GM23248 (cell line): ENCODE data around the gene NAXD. TPM values are rescaled to one million over a fixed set of nuclear protein-coding genes. Genes with fewer than 3 reads are reported as not detected.

Experiments used
- DNase-seq: peaks from one replicate; pipeline ENCODE4 v3.0.0-alpha.2; 2015
- H2AFZ ChIP-seq: fragments of 200-600 bp; sonication (generic); 2 replicates; pipeline ENCODE4 v1.6.1; 2016; ENCODE audit warnings: antibody characterized with exemption
- H3F3A ChIP-seq: fragments of 200-600 bp; sonication (generic); 2 replicates; pipeline ENCODE4 v1.6.1; 2016; ENCODE audit warnings: mild to moderate bottlenecking, antibody characterized with exemption, mixed run types; ENCODE audit not compliant: insufficient read depth
- H3K27ac ChIP-seq: fragments of 200-600 bp; sonication (generic); 2 replicates; pipeline ENCODE4 v1.5.1; 2016; ENCODE audit warnings: mild to moderate bottlenecking
- H3K27me3 ChIP-seq: fragments of 200-600 bp; sonication (generic); replicated peaks from 2 replicates; pipeline ENCODE4 v1.6.1; 2016; ENCODE audit warnings: mild to moderate bottlenecking; ENCODE audit not compliant: insufficient read depth
- H3K36me3 ChIP-seq: fragments of 200-600 bp; sonication (generic); 2 replicates; pipeline ENCODE4 v1.6.1; 2016; ENCODE audit warnings: low read depth, mild to moderate bottlenecking
- H3K4me1 ChIP-seq: fragments of 200-600 bp; sonication (generic); 2 replicates; pipeline ENCODE4 v1.6.1; 2016; ENCODE audit warnings: mild to moderate bottlenecking; ENCODE audit not compliant: insufficient read depth
- H3K4me2 ChIP-seq: fragments of 200-600 bp; sonication (generic); one replicate; pipeline ENCODE4 v1.6.1; 2016; ENCODE audit warnings: mild to moderate bottlenecking; ENCODE audit not compliant: unreplicated experiment
- H3K4me3 ChIP-seq: fragments of 200-600 bp; sonication (generic); 2 replicates; pipeline ENCODE4 v1.5.1; 2016; ENCODE audit warnings: mild to moderate bottlenecking
- H3K79me2 ChIP-seq: fragments of 200-600 bp; sonication (generic); 2 replicates; pipeline ENCODE4 v1.6.1; 2016; ENCODE audit warnings: mild to moderate bottlenecking; ENCODE audit not compliant: insufficient read depth
- H3K9ac ChIP-seq: fragments of 200-600 bp; sonication (generic); 2 replicates; pipeline ENCODE4 v1.6.1; 2016; ENCODE audit warnings: mild to moderate bottlenecking
- H3K9me2 ChIP-seq: fragments of 200-600 bp; sonication (generic); 2 replicates; pipeline ENCODE4 v1.6.1; 2016; ENCODE audit warnings: mixed run types, mild to moderate bottlenecking, moderate library complexity; ENCODE audit not compliant: insufficient read depth
- H3K9me3 ChIP-seq: fragments of 200-600 bp; sonication (generic); one replicate; pipeline ENCODE4 v1.6.1; 2017; ENCODE audit warnings: low read depth
- H4K20me1 ChIP-seq: fragments of 200-600 bp; sonication (generic); 2 replicates; pipeline ENCODE4 v1.6.0; 2016; ENCODE audit not compliant: insufficient read depth
- EZH2 ChIP-seq: fragments of 200-600 bp; sonication (generic); IDR thresholded peaks from 2 replicates; pipeline ENCODE4 v1.6.1; 2018; ENCODE audit warnings: antibody characterized with exemption, mild to moderate bottlenecking; ENCODE audit not compliant: insufficient read depth, poor library complexity, severe bottlenecking
- EZH2phosphoT487 ChIP-seq: fragments of 200-600 bp; sonication (generic); IDR thresholded peaks from 2 replicates; pipeline ENCODE4 v1.6.1; 2018; ENCODE audit warnings: antibody characterized with exemption, moderate library complexity, mild to moderate bottlenecking, low read depth; ENCODE audit not compliant: insufficient read depth
- WGBS, 2 experiments: methylation state at CpG; one replicate each; pipeline ENCODE4 v1.1.6; 2015 to 2017; ENCODE audit warnings: low lambda C conversion rate in 2 of 2, low coverage in 1 of 2; ENCODE audit errors: missing lambda C conversion rate in 2 of 2; 5-methylcytosine and 5-hydroxymethylcytosine counted together
- in situ Hi-C: fragments of 300-500 bp; cut with MboI; formaldehyde crosslinking; loops from 2 replicates; pipeline ENCODE4 v1.15.0; 2020
- polyA plus RNA-seq: library from polyadenylated mRNA; unstranded; fragments of >200 nt; fragmentation: Nextera tagmentation; extraction: Ambion mirVana; gene quantifications from 2 replicates; pipeline ENCODE4 v1.2.1, GENCODE V29; 2016
- total RNA-seq: library from RNA; depleted of rRNA; stranded (reverse); fragments of >200 nt; shearing (Covaris generic); gene quantifications from 2 replicates; pipeline ENCODE4 v1.2.3, GENCODE V29; 2014

The NAXD gene
- total and polyA plus RNA-seq, 2 experiments from 2014 or later = 23.5 to 26.9 TPM

DNA sequence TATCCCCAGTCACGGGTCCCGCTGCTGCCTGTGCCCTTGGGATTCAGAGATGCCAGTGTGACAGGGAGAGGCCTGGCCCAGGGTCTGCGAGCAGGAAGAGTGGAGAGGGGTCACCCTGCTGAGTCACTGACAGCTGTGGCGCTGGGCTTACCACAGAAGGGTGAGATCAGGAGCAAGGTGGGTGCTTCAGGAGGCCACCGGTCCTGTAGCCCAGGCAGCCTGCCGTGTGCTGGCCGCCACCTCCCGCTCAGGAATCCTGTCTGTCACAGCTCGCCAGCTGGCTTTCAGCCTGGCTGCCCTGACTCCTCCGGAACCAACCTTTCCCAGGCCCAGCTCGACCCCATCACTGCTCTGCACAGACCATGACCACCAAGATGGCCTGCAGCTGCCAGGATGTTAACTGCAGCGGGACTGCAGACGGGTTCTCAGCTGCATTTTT lies 25.3 kb downstream of the NAXD start:
- no peak overlapping the region for H3K4me3 ChIP-seq
- no peaks in the 10 kb centered on the region for H3K9me2 ChIP-seq
- no peak overlapping the region for H3K4me2 ChIP-seq
- H3K27me3 ChIP-seq = no peaks in the 10 kb centered on the region
- no peaks in the 10 kb centered on the region for H3K4me1 ChIP-seq
- H3K9ac ChIP-seq = no peak overlapping the region
- H3K79me2 ChIP-seq = peaks cover 3% of the 10 kb centered on the region; the same call in 1 of the 2 replicates
- no peak overlapping the region for H2AFZ ChIP-seq
- in situ Hi-C loops = no loop called here
- H4K20me1 ChIP-seq = no peaks in the 10 kb centered on the region
- H3F3A ChIP-seq = peaks cover 9% of the 10 kb centered on the region
- no peak overlapping the region for H3K27ac ChIP-seq
- H3K9me3 ChIP-seq = no peaks in the 10 kb centered on the region
- TF ChIP-seq EZH2phosphoT487 = no peak
- TF ChIP-seq EZH2 = no peak
- 82% methylated on average over 13 of the region's 13 CpGs for WGBS, 2 experiments
- peaks cover 49% of the 10 kb centered on the region; the same call in 1 of the 2 replicates for H3K36me3 ChIP-seq
- DNase-seq = peak; percentile 23

DNA sequence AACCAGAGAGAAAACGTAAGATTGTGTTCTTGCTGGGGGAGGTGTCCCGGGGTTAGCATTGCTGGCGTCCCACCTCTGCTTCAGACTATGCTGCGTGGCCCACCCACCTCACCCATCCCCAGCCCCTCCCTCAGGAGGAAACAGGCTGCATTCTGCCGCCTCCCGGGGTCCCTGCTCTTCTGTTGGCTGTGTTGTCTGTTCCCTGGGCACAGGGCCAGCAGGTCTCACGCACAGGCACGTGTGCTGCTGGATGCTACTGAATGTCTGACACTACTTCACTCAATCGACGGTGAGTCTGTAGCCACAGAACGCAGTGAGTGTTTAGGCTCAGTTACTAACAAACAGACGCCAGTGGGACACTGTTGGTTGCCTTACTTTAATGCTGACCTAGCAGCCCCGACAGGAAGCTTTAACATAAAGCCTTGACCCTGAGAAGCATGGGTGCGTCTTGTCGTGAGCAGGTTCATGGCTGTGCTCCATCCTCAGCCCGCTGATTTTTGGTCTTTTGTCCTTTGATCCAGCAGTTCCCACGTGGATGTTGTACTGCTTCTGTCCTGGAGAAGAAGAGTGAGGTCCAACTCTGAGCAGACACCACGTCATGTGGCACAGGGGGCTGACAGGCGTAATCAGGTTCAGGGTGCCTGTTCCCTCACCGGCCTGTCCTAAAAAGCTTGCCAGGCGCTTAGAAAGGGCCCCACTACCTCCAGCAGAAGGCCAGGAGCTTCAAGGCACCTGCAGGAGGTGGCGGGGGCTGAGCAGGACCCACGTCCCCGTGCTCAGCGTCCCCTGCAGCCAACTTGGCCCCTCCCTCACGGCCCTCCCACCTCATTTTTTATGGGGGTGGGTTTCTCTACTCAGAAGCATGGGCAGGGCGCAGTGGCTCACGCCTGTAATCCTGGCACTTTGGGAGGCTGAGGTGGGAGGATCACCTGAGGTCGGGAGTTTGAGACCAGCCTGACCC lies 26.0 kb downstream of the NAXD start:
- peaks cover 44% of the 10 kb centered on the region; the same call in 1 of the 2 replicates for H3K36me3 ChIP-seq
- TF ChIP-seq EZH2 (no peak), EZH2phosphoT487 (no peak)
- H3K9me2 ChIP-seq = no peaks in the 10 kb centered on the region
- H3K4me1 ChIP-seq = no peaks in the 10 kb centered on the region
- H3K27me3 ChIP-seq = no peaks in the 10 kb centered on the region
- no peak overlapping the region for H3K4me3 ChIP-seq
- no peak overlapping the region for H3K9ac ChIP-seq
- no peak overlapping the region for H2AFZ ChIP-seq
- H3K4me2 ChIP-seq = no peak overlapping the region
- H3K27ac ChIP-seq = no peak overlapping the region
- WGBS, 2 experiments = 75% methylated on average over 29 of the region's 29 CpGs
- H3F3A ChIP-seq = peaks cover 9% of the 10 kb centered on the region
- no peaks in the 10 kb centered on the region for H4K20me1 ChIP-seq
- H3K9me3 ChIP-seq = no peaks in the 10 kb centered on the region
- H3K79me2 ChIP-seq = no peaks in the 10 kb centered on the region
- peak; percentile 26 for DNase-seq
- in situ Hi-C loops = no loop called here

DNA sequence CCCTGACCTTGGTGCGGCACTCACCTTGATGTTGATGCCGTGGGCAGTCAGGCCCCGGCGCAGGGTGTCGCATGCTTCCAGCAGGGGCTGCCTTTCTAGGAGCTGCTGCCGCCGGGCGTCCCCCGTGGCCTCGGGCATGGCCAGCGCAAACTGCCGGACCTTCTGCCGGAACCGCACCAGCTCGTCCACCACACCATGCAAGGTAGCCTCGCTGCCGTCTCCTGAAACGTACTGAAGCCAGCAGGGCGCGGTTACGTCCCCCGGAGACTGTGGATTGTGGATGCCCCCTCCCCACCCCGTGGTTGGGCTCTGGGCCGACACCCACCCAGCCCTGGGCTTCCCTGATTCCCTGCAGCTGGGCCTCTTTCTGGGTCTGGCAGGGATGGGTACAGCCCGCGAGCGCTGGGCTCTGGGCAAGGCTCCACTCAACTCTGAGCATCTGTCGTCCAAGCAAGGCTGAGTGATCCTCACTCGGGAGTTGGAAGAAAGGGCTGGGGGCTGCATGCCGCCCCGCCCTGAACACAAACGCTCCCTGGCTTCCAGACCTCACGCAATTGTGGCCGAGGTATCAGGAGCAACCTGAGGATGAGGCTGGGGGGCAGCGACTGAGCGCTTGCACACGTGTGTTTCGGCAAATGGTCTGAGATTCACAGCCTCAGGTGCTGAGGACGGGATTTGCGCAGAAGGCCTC lies 27.1 kb downstream of the NAXD start:
- no peaks in the 10 kb centered on the region for H4K20me1 ChIP-seq
- no peak overlapping the region for H3K9ac ChIP-seq
- no peak overlapping the region for H3K4me3 ChIP-seq
- H3K9me2 ChIP-seq = no peaks in the 10 kb centered on the region
- no peak overlapping the region for H3K27ac ChIP-seq
- no peaks in the 10 kb centered on the region for H3K4me1 ChIP-seq
- no peaks in the 10 kb centered on the region for H3K79me2 ChIP-seq
- H3K9me3 ChIP-seq = no peaks in the 10 kb centered on the region
- peaks cover 34% of the 10 kb centered on the region; the same call in 1 of the 2 replicates for H3K36me3 ChIP-seq
- 80 to 85% methylated on average over 35 to 40 of the region's 40 CpGs for WGBS, 2 experiments
- no peak overlapping the region for H3K4me2 ChIP-seq
- TF ChIP-seq EZH2phosphoT487 (no peak), EZH2 (no peak)
- H3K27me3 ChIP-seq = no peaks in the 10 kb centered on the region
- in situ Hi-C loops = no loop called here
- peaks cover 9% of the 10 kb centered on the region for H3F3A ChIP-seq
- H2AFZ ChIP-seq = no peak overlapping the region
- no peak for DNase-seq

DNA sequence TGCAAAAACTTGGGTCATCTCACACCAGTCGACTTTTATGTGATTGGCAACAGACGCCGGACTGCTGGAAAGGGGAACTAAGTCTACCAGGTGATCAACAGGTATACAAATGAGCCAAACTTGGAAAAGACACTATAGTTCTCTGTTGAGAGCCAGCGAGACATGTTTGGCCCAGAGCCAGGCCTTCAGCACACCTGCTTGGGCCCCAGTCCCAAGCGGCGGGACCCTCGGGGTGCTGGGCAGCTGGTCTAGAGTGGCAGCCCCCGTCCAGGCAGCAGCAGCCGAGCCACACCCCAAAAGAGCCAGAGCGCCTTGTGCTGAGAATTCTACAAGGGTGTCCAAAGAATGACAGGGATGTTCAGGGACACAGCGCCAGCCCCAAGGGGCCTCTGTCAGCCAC lies 28.0 kb downstream of the NAXD start:
- in situ Hi-C loops = no loop called here
- DNase-seq = no peak
- Histone ChIP-seq H3K27me3 (no peaks in the 10 kb centered on the region), H3K4me3 (no peak overlapping the region), H3K27ac (no peak overlapping the region), H2AFZ (no peak overlapping the region), H3F3A (peaks cover 9% of the 10 kb centered on the region), H3K36me3 (peaks cover 33% of the 10 kb centered on the region; the same call in 1 of the 2 replicates), H4K20me1 (no peaks in the 10 kb centered on the region), H3K9ac (no peak overlapping the region), H3K9me3 (no peaks in the 10 kb centered on the region), H3K4me1 (no peaks in the 10 kb centered on the region), H3K79me2 (no peaks in the 10 kb centered on the region), H3K9me2 (no peaks in the 10 kb centered on the region), H3K4me2 (no peak overlapping the region)
- TF ChIP-seq EZH2 (no peak), EZH2phosphoT487 (no peak)
- WGBS, 2 experiments = 75 to 83% methylated on average over 11 of the region's 11 CpGs
